GM10248 (cell line): ENCODE results near the gene CTBS.

ENCODE experiments used
- CTCF ChIA-PET: fragments of 300-600 bp; sonication (Branson Sonifier 250); formaldehyde crosslinking; extraction: SDS; loops from one replicate; lab custom pipeline; 2021; ENCODE audit warnings: antibody characterized with exemption; lab: Yijun Ruan, JAX
- POLR2A ChIA-PET: fragments of 350-650 bp; sonication (Branson Sonifier 250); formaldehyde crosslinking; extraction: SDS; loops from one replicate; lab custom pipeline; 2020; ENCODE audit warnings: antibody characterized with exemption; lab: Yijun Ruan, JAX
- DNase-seq: peaks from one replicate; pipeline ENCODE4 v3.0.0; 2012; ENCODE audit errors: extremely low spot score
- TF ChIP-seq, protein P1 (sequence below): IDR thresholded peaks from 2 replicates; pipeline ENCODE4 v1.5.1; 2012; ENCODE audit warnings: mild to moderate bottlenecking, low read depth; ENCODE audit errors: extremely low read depth, missing control alignments, control extremely low read depth

CTBS gene

DNA sequence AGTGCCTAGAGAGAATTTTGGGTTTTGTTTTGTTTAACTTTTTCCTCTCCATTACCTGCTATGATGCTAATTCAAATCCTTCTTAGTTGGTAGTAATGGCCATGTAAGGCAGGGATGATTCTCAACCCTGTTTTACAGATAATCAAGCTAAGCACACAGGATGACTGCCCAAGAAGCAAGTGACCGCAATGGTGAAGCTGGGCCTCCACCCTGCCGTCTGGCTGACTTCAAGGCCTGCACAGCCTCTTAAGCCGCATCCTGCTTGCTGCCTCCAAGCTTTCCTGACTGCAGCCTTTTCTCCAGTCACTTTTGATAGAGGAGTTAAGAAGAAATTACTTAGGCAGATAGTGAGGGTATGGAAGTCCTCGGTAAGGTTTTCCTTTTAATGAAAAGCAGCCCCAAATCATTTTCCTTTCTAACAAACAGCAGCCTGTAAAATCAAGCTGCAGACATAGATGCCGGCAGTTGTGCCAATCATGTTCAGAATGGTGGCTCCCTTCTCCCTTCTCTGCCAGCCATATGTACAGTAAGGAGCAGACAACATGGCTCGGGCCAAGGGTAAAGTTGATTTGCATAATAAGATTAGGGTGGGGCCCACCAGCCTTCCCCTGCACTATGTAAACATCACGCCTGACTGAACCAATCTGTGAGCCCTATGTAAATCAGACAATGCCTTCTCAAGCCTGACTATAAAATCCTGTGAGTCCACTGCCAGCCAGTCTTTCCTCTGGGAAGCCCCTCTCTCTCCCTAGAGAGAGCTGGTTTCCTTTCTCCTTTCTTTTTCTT lies 8.8 kb upstream of the CTBS start:
- ChIA-PET CTCF (interaction anchor here (1.1 to 2.1 kb wide), 5 partner anchors 10 to 37 kb away, joined by 3 to 5 read pairs (median 4); no protein-coding TSS in a partner anchor), POLR2A (interaction anchor here (1.0 kb wide), 1 partner anchor 77 kb away, joined by 3 read pairs; the partner anchor contains the start of genes GNG5 and SPATA1)
- TF ChIP-seq, protein P1, sequence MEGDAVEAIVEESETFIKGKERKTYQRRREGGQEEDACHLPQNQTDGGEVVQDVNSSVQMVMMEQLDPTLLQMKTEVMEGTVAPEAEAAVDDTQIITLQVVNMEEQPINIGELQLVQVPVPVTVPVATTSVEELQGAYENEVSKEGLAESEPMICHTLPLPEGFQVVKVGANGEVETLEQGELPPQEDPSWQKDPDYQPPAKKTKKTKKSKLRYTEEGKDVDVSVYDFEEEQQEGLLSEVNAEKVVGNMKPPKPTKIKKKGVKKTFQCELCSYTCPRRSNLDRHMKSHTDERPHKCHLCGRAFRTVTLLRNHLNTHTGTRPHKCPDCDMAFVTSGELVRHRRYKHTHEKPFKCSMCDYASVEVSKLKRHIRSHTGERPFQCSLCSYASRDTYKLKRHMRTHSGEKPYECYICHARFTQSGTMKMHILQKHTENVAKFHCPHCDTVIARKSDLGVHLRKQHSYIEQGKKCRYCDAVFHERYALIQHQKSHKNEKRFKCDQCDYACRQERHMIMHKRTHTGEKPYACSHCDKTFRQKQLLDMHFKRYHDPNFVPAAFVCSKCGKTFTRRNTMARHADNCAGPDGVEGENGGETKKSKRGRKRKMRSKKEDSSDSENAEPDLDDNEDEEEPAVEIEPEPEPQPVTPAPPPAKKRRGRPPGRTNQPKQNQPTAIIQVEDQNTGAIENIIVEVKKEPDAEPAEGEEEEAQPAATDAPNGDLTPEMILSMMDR = no peak
- no peak for DNase-seq

DNA sequence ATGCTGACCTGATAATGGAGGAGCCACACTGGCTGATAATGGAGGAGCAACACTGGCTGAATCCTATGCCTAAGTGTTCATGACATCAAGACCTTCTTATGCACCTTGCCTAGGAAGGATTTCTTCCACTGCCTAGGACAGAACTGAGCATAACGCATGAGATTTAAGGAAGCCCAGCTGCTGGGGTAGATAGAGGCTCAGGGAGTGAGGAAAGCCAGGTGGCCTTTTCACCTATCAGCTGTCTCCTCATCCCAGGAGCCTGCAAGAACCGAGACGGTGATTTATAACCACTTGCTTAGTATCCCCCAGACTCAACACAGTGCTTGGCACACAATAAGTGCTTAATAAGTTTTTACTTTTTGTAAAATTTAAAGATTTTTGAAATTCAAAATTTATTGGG lies 7.4 kb upstream of the CTBS start:
- DNase-seq = no peak
- TF ChIP-seq, protein P1 = no peak
- ChIA-PET POLR2A (interaction anchor here (1.0 kb wide), 1 partner anchor 75 kb away, joined by 3 read pairs; the partner anchor contains the start of genes GNG5 and SPATA1), CTCF (interaction anchor here (1.4 to 2.1 kb wide), 3 partner anchors 16 to 100 kb away, joined by 3 to 5 read pairs (median 4); no protein-coding TSS in a partner anchor)

DNA sequence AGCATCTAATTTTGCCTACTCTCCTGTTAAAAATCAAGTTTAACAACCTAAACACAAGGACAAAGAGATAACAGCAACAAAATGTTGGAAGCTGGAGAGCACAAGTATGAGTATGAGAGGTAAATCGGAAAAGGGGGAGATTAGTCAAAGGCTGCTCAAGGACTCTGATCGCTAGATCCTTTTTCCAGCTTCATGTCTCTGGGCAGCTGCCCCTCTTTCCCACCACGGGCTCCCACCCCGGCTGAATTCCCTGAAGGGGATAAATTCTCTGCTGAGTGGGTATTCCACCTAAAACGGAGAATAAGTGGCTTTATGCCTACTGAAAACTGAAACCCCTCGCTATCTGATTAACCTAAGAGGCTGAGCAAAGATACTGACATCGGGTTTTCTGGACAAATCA lies 696 bp upstream of the CTBS start:
- TF ChIP-seq, protein P1 = no peak
- ChIA-PET POLR2A (no interaction called here), CTCF (interaction anchor here (1.0 to 2.6 kb wide), 9 partner anchors 10 to 370 kb away, joined by 3 to 8 read pairs (median 6); no protein-coding TSS in a partner anchor)
- DNase-seq = no peak

DNA sequence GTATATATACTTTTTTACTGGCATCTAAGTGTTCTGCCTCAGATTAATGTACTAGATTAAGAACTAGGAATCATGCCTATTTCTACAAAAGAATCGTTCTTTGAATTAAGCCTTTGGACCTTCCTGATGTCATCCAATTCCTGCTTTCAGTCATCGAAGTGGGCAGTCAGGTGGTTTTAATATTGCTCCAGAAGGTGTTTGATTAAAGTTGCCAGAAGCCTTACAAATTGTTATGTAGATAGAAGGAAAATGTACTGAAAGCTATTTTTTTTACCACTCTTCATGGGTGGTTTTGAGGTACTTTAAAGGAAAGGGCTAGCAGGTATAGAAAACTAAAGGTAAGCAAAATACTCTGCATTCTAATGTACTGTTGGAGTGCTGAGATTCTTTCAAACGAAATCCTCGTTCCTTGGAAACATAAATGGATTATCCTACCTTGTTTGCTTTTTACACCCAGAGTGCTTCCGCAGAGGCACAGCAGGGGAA lies 716 bp downstream of the CTBS start:
- ChIA-PET CTCF (interaction anchor here (0.7 to 2.6 kb wide), 11 partner anchors 9 to 371 kb away, joined by 3 to 8 read pairs (median 5); partner anchors contain the start of genes GNG5 and SPATA1), POLR2A (interaction anchor here (0.7 to 2.0 kb wide), 4 partner anchors 12 to 67 kb away, joined by 3 to 18 read pairs (median 6); partner anchors contain the start of genes GNG5 and SPATA1)
- no peak for DNase-seq
- TF ChIP-seq, protein P1 = no peak

DNA sequence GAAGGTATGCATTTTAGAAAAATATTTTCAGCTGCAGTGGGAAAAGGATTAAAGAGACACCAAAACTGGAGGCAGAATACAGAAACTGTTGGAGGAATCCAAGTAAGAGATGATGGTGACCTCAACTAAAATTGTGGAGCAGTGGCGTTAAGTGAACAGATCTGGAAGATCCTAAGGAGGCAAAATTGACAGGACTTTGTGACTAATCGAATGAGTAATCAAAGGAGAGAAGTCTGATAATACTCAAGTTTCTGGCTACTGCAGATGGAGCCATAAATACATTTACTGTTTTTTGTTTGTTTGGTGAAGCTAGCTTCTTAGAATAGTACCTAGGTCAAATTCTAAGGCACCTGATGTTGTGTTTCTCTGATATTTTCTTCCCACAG lies 3.1 kb downstream of the CTBS start:
- ChIA-PET CTCF (interaction anchor here (1.0 to 1.3 kb wide), 2 partner anchors 21 to 48 kb away, joined by 3 read pairs; no protein-coding TSS in a partner anchor), POLR2A (no interaction called here)
- no peak for DNase-seq
- TF ChIP-seq, protein P1 = no peak

DNA sequence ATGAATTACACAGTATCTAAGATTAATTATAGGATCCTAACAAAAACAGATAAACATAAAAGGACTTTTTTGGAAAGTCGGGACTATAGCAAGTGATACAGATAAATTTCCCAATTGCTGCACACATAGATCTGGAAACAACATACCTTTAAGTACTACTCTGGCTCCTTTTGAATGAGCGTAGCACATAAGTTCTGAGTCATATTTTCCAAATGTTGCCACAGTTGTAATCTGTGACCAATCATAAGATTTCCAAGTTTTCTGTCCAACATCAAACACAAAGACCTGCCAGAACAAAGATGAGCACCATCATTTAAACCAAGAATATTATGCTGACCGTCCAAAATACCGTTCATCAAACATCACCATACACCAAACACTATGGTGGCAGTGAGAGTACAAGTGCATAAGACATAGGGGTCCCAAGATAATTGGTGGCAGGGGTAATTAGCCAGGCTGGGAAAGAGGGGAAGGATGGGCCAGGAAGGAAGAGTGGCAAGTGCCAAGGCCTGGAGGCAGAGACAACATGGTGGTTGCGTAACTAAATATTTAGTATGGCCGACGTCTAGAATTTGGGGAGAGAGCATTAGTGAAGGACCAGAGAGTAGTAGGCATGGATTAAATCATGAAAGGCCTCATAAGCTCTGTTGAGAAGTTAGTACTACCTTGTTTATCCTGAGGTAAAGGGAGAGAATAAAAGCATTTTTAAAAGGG lies 3.6 kb downstream of the CTBS start:
- ChIA-PET POLR2A (no interaction called here), CTCF (interaction anchor here (1.0 to 1.3 kb wide), 2 partner anchors 22 to 48 kb away, joined by 3 read pairs; no protein-coding TSS in a partner anchor)
- TF ChIP-seq, protein P1 = no peak
- no peak for DNase-seq
